GM18507 (cell line): ENCODE data around the gene HOXD12.
A peak's percentile ranks its signal among the peaks of the same experiment; 100 is the strongest.

Experiments
- DNase-seq: peaks from one replicate; pipeline ENCODE4 v3.0.0; 2011; ENCODE audit warnings: low read depth; ENCODE audit not compliant: insufficient read length; ENCODE audit errors: extremely low spot score
- FAIRE-seq: peaks from 2 replicates; lab custom pipeline; 2011; peaks lifted over from hg19 to GRCh38; lab: Jason Lieb, UNC

HOXD12 gene

GRCh38 chr2:176103742-176104315 is 4.2 kb downstream of the HOXD12 start:
- DNase-seq (no peak), FAIRE-seq (no peak)

DNA sequence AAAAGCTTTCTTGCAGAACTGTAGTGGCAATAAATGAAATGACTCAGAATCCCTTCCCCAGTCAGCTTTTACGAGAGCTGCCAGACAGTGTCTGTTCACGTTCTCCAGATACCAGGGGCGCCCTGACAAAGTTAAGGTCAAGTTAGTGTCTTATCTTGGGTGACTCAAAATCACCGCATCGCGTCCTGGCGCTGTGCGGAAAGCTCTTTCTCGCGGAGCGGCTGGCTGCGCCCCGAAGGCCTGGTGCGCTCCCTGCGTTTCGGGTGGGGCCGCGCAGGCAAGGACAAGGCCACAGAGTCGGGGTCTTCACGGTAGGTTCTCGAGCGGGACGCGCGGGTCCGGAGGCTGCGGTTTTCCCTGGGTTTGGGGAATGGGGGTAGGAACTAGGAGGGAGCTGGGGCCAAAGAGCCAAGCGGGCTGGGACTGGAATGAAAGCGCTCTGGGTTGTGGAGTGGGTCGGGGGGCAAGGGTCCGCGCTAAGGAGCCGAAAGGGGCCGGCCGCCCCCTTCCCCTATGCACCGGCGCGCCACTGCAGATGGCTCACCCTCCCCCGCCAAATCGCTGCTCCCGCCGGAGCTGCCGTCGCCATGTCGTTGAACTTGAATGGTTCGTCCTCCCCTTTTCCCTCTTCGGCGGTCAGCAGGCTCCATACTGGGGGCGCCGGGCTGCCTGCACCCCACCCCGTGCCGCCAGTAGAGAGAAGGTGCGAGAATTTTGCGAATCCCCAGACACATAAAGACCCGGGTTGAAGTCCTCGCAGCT is 4.9 kb downstream of the HOXD12 start:
- FAIRE-seq (no peak), DNase-seq (no peak)

DNA sequence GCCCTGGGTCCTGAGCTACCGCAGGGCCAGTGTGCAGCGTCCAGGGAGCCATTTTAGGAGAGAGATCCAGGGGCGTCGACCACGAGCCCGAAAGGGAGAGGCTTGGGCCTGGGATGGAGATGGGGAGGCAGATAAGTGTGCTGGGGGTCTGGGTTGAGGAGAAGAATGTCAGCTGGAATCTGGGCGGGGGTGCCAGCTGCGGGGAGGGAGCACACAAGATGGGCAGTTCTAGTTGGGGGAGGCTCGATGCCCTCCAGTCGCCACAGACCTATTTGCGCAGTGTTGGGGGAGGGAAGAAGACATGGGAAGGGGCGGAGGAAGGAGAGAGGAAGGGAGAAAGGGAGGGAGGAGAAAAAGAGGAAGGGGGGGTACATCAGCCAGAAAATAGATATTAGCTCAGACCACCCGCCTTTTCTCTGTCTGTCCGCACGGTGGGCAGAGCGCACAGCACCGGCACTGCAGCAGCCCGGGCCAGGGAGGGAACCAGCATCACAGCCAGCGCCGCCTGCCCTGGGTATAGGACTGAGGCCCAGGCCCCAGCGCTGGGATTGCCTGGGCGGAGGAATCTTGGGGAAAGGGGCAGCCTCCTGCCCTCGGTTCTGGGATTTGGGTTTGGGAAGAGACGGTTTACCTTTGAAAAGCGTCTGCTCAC is 5.6 kb downstream of the HOXD12 start:
- DNase-seq (no peak), FAIRE-seq (no peak)

- FAIRE-seq (no peak), DNase-seq (no peak)
Measured at GRCh38 chr2:176105730-176106580, 6.4 kb downstream of the HOXD12 start.

GRCh38 chr2:176106581-176107539 is 7.3 kb downstream of the HOXD12 start, which contains the start of gene HOXD11:
TSS of gene HOXD11 (plus strand) at chr2:176107280. CDS start at chr2:176107356, 76 bp downstream.
- DNase-seq (no peak), FAIRE-seq (no peak)

GRCh38 chr2:176107731-176108181 is 8.2 kb downstream of the HOXD12 start:
- DNase-seq (no peak), FAIRE-seq (no peak)

DNA sequence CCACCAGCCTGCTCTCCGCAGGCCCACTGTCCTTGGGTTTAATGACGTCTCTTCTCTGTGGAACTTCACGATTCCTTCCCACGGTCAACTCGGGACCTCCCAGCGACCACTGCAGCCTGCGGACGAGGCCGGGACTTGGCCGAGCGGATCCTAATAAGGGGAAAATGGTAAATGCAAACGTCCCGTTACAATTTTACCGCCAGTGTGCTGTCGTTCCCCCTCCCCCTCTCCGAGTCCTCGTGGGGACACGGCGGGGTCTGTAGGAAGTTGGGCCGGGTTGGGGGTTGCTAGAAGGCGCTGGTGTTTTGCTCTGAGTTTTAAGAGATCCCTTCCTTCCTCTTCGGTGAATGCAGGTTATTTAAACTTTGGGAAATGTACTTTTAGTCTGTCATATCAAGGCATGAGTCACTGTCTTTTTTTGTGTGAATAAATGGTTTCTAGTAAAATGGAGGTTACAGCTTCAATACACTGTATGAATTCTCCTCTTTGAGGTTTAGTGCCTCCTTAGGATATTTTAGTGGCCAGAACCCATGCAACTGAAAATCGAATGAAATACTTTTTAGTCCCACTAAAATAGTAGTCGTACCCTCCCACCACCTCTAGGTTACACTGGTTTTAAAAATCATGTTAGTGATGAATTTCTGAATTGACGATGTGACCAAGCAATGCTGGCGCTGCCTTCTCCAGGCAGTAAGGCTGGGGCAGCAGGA is 9.8 kb downstream of the HOXD12 start:
- no peak for DNase-seq
- FAIRE-seq: no peak

GRCh38 chr2:176109946-176110345 is 10.4 kb downstream of the HOXD12 start:
- no peak for DNase-seq
- no peak for FAIRE-seq

- DNase-seq: no peak
- no peak for FAIRE-seq
Measured at GRCh38 chr2:176110415-176111308, 11.1 kb downstream of the HOXD12 start.

DNA sequence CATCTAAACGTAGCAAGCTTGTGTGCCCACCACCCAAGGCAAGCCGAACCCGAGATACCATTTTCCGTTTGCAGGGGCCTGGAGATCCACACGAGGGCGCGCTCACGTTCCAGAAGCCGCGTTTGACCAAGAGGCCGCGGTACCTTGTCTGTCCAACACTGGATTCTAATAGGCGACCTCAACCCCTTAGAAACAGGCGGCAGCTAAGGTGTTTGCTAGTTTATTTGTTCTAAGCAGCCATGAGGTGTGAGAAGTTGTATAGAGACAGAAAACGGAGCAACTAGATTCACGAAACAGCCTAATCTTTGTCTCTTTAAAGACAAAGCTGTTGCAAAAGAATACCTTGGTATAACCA is 11.7 kb downstream of the HOXD12 start:
- FAIRE-seq (peak; percentile 50), DNase-seq (no peak)

- FAIRE-seq: no peak
- DNase-seq: no peak
Measured at GRCh38 chr2:176111846-176112374, 12.3 kb downstream of the HOXD12 start.

DNA sequence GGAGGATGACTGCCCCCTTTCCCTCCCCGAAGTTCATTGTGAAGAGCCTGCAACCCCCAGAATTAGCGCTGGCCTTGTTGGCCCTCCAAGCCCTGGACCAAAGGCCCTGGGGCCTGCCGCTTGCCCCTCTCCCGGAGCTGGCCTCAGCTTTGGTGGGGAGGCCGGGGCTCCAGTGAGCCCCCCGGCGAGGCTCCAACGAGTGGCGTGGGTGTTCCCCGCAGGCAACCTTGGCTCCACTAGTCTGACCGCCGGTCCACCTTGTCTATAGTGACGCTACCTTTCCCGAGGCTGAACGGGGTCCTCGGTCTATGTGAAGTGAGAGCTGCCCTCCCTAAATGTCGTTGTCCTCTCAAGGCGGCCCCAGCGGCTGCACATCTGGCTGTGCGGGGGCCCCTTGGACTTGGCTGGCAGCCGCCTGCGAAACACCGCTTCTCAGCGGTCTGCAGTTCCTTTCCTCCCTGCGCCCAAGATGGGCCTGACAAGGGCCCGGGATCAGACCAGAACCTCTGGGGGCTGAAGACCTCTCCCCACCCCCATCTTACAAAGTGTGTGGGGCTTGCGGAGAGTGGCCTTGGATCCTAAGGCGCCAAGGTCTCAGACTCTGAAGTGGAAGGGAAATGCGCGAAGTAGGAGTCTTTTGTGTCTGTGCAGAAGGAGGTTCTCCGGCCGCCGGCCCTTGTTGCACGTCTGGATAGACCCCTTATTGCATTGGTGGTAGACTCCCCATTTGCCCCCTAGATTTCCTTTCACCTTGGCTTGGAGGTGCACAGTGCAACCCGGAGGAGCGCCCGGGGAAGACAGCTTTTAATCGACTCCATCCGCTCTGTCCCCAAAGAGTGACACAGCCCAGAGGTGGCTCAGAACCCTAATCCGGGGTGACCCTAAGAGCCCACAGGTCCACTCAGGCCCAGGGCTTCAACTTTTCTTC is 13.0 kb downstream of the HOXD12 start:
- no peak for FAIRE-seq

GRCh38 chr2:176114120-176114929 is 14.7 kb downstream of the HOXD12 start:
- DNase-seq (no peak), FAIRE-seq (no peak)

More for the DNA sequence above, 13.0 kb downstream of the HOXD12 start:
- no peak for DNase-seq

DNA sequence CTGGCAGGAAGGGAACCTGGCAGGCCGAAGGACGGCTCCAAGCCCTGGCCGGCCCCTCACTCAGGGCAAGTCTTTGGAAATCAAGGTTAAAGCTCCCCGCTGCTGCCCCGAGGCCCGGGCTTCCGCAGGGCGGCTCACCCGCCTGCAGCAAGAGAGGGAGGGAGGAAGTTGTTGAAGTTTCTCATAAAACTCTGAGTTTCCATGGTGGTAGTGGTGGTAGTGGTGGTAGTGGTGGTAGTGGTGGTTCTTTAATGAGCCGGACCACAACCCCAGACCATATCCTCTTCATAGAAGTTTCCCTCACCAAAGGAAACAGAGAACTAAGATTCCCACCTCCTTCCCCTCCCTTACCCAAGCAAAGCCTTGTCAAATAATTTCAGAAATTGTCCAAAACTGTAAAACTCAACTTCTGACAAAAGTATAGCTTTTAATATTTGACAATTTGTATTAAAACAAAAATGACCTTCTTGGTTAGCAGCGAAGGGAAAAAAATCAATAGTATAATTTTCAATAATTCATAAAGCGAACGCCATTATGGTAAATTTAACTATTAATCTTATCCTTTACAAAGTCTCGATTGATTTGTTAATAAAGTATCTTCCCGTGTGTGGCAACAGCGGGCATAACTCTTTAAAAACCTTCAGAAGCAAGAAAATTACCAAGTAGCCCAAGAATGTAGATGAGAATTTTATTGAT is 15.5 kb downstream of the HOXD12 start:
- DNase-seq (no peak), FAIRE-seq (no peak)
